Neural progenitor cell (in vitro differentiated cells): ENCODE measurements around the gene ZNF18.

ENCODE experiments used
- EZH2 ChIP-seq: fragments of 200-600 bp; sonication (generic); IDR thresholded peaks from 2 replicates; pipeline ENCODE4 v1.6.1; 2017; ENCODE audit warnings: antibody characterized with exemption, mild to moderate bottlenecking, moderate library complexity
- EZH2phosphoT487 ChIP-seq: fragments of 200-600 bp; sonication (generic); IDR thresholded peaks from 2 replicates; pipeline ENCODE4 v1.6.1; 2017; ENCODE audit warnings: antibody characterized with exemption
- TF ChIP-seq, protein P1 (sequence below): fragments of 200-600 bp; sonication (generic); IDR thresholded peaks from 2 replicates; pipeline ENCODE4 v1.5.1; 2017; ENCODE audit warnings: antibody characterized with exemption, mild to moderate bottlenecking

DNA sequence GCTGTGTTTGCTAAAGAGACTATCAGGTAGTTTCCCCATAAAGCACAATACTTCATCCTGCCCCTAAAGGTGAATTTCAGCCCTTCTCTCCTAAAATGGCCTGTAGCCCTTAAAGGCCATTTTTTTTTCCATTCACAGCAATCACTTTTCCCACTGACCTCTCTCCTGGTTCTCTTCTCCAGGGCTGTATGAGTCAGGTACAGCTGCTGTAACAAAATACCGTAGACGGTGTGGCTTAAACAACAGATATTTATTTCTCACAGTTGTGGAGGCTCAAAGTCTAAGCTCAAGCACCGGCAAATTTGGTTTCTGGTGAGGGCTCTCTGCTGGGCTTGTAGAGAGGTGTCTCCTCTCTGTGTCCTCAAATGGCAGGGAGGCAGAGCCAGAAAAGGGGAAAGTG, 44.7 kb downstream of the ZNF18 start:
- TF ChIP-seq, protein P1, sequence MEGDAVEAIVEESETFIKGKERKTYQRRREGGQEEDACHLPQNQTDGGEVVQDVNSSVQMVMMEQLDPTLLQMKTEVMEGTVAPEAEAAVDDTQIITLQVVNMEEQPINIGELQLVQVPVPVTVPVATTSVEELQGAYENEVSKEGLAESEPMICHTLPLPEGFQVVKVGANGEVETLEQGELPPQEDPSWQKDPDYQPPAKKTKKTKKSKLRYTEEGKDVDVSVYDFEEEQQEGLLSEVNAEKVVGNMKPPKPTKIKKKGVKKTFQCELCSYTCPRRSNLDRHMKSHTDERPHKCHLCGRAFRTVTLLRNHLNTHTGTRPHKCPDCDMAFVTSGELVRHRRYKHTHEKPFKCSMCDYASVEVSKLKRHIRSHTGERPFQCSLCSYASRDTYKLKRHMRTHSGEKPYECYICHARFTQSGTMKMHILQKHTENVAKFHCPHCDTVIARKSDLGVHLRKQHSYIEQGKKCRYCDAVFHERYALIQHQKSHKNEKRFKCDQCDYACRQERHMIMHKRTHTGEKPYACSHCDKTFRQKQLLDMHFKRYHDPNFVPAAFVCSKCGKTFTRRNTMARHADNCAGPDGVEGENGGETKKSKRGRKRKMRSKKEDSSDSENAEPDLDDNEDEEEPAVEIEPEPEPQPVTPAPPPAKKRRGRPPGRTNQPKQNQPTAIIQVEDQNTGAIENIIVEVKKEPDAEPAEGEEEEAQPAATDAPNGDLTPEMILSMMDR: no peak
- no peak for TF ChIP-seq EZH2
- no peak for TF ChIP-seq EZH2phosphoT487
